ENCODE results near the gene CSF3R. TPM values are rescaled to one million over a fixed set of nuclear protein-coding genes. Genes with fewer than 3 reads are reported as not detected.

The CSF3R gene
- total RNA-seq, 1 experiment from 2014 or later, result 0.26 TPM

GRCh38 chr1:36466370-36467026, 16.2 kb downstream of the CSF3R start (continued):
- no peak for TF ChIP-seq FOXP4 (CRISPR knock-in tag; IDR thresholded peaks at IDR 0.05)
- no peak for TF ChIP-seq ZNF219 (CRISPR knock-in tag; IDR thresholded peaks at IDR 0.05; ENCODE audit: borderline replicate concordance)
- no peak for TF ChIP-seq NFATC4 (CRISPR knock-in tag; IDR thresholded peaks at IDR 0.05)
- TF ChIP-seq AR (CRISPR knock-in tag; IDR thresholded peaks at IDR 0.05), result no peak
- no peak for TF ChIP-seq ATF6 (CRISPR knock-in tag; IDR thresholded peaks at IDR 0.05)
- no peak for TF ChIP-seq TEAD4 (CRISPR knock-in tag; IDR thresholded peaks at IDR 0.05)
- no peak for TF ChIP-seq ZNF425 (CRISPR knock-in tag; conservative IDR thresholded peaks at IDR 0.05)
- TF ChIP-seq PREB (CRISPR knock-in tag; IDR thresholded peaks at IDR 0.05; ENCODE audit: borderline replicate concordance), result no peak
- TF ChIP-seq USF2 (CRISPR knock-in tag; IDR thresholded peaks at IDR 0.05), result no peak
- no peak for TF ChIP-seq TEAD1 (CRISPR knock-in tag; IDR thresholded peaks at IDR 0.05)
- TF ChIP-seq ZBTB43 (CRISPR knock-in tag; IDR thresholded peaks at IDR 0.05), result no peak

GRCh38 chr1:36465731-36466369, 16.9 kb downstream of the CSF3R start:
- CTCF ChIA-PET, result interaction anchor here (3.3 kb wide), 1 partner anchor 15 kb away, joined by 15 read pairs; the partner anchor contains the start of gene OSCP1
- Mint-ChIP-seq H3K27me3 (ENCODE audit: low read depth) (peaks cover 57% of the 10 kb centered on the region), H3K4me1 (peaks cover 16% of the 10 kb centered on the region), H3K9me3 (no peaks in the 10 kb centered on the region), H3K4me3 (no peak overlapping the region; the same call in 1 of the 2 replicates), H3K36me3 (peaks cover 11% of the 10 kb centered on the region), H3K27ac (no peak overlapping the region)
- no peak for DNase-seq (ENCODE audit: low spot score)
- ATAC-seq, result no peak
- POLR2A ChIA-PET, result no interaction called here
- TF ChIP-seq ZNF423 (CRISPR knock-in tag; IDR thresholded peaks at IDR 0.05) (no peak), STAT6 (CRISPR knock-in tag; conservative IDR thresholded peaks at IDR 0.05; ENCODE audit: low read depth) (no peak), PREB (CRISPR knock-in tag; IDR thresholded peaks at IDR 0.05; ENCODE audit: borderline replicate concordance) (no peak), EMX1 (CRISPR knock-in tag; IDR thresholded peaks at IDR 0.05) (no peak), CTCF (IDR thresholded peaks at IDR 0.05) (no peak)
